Subcutaneous abdominal adipose tissue (tissue), 5 donors: Measurements from ENCODE around the gene CCDC116.
"Not testable (repeated sequence)": the region's sequence is repeated elsewhere in the genome, so short reads cannot be mapped to it uniquely, and the experiment has no call there.

Experiments used
- H3K27ac ChIP-seq: one replicate; pipeline ENCODE4 v1.7.0; 2013; ENCODE audit warnings: low read depth, mild to moderate bottlenecking, inconsistent platforms, low read length, moderate library complexity
- H3K27me3 ChIP-seq, 5 donors: one replicate each; pipeline ENCODE4 v1.7.0; 2013; ENCODE audit warnings: low read length in 5 of 5, inconsistent platforms in 1 of 5; ENCODE audit not compliant: control insufficient read depth in 5 of 5, insufficient read depth in 4 of 5
- H3K36me3 ChIP-seq, 5 donors: one replicate each; pipeline ENCODE4 v1.7.0; 2013; ENCODE audit warnings: low read length in 5 of 5; ENCODE audit not compliant: control insufficient read depth in 5 of 5, insufficient read depth in 5 of 5
- H3K4me1 ChIP-seq, 5 donors: one replicate each; pipeline ENCODE4 v1.7.0; 2013; ENCODE audit warnings: low read length in 5 of 5, mild to moderate bottlenecking in 3 of 5, moderate library complexity in 1 of 5; ENCODE audit not compliant: control insufficient read depth in 5 of 5, insufficient read depth in 5 of 5
- H3K4me3 ChIP-seq, 5 donors: one replicate each; pipeline ENCODE4 v1.7.0; 2013; ENCODE audit warnings: low read length in 5 of 5, low read depth in 1 of 5
- H3K9ac ChIP-seq, 5 donors: one replicate each; pipeline ENCODE4 v1.7.0; 2013; ENCODE audit warnings: low read length in 5 of 5, mild to moderate bottlenecking in 4 of 5, moderate library complexity in 3 of 5
- H3K9me3 ChIP-seq, 5 donors: one replicate each; pipeline ENCODE4 v1.7.0; 2013; ENCODE audit warnings: low read length in 5 of 5; ENCODE audit not compliant: control insufficient read depth in 5 of 5
- donor health status: healthy.
- donor health status: healthy.
- donor health status: healthy.
- donor health status: healthy.
- donor health status: healthy.

CCDC116 gene

GRCh38 chr22:21609556-21610157, 22.9 kb upstream of the CCDC116 start:
- H3K4me1 ChIP-seq, H3K9me3 ChIP-seq, H3K27me3 ChIP-seq, H3K27ac ChIP-seq, H3K9ac ChIP-seq, H3K4me3 ChIP-seq: not testable (repeated sequence)
- H3K36me3 ChIP-seq = peaks cover 0 to 37% (median 25%) of the 10 kb centered on the region in 5 donors

DNA sequence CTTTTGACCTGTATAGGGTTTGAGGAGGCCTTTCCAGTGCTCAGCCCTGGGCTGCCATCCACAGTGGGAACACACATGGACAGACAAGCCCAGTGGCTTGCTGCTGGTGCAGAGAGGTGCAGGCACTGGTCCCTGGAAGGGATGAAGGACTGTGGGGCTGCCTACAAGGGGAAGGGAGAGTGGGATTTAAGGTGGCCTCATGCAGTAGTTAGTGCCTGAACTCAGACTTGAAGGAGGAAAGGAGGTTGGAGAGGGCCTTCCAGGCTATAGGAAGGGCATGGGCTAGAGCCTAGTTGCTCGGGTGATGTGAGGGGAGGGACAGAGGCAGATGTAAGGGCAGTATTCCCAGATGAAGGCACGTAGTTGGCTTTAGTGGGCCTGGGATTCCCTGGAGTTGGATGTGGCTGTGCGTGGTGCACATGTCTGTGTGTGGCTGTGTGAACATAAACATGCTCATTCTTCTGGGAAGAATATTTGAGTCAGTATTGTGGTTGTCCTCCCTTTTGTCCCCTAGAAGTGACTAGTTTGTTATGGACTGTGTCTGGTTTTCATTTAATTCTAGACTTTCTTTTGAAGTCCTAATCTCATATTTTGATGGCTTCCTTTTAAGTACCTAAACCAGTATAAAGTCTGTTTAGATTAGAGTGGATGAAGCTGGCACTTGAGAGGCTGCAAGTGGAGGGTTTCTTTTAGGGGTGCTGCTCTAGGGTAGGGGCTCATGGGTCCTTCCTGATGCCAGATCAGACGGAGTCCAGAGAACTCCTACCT, 21.2 kb upstream of the CCDC116 start:
- H3K36me3 ChIP-seq = peaks cover 0 to 50% (median 27%) of the 10 kb centered on the region in 5 donors
- peaks cover 0 to 7% (median 2%) of the 10 kb centered on the region in 5 donors for H3K4me1 ChIP-seq
- H3K4me3 ChIP-seq = no peak overlapping the region
- no peaks in the 10 kb centered on the region for H3K27me3 ChIP-seq
- H3K27ac ChIP-seq = no peak overlapping the region
- H3K9ac ChIP-seq = no peak overlapping the region
- H3K9me3 ChIP-seq = no peaks in the 10 kb centered on the region

- Histone ChIP-seq H3K4me1 (peaks cover 0 to 2% (median 0%) of the 10 kb centered on the region in 5 donors), H3K4me3 (no peak overlapping the region), H3K9me3 (no peaks in the 10 kb centered on the region), H3K9ac (no peak overlapping the region), H3K27ac (no peak overlapping the region), H3K36me3 (peaks cover 0 to 50% (median 27%) of the 10 kb centered on the region in 5 donors), H3K27me3 (no peaks in the 10 kb centered on the region)
Observed at GRCh38 chr22:21612858-21613257, 19.7 kb upstream of the CCDC116 start.

DNA sequence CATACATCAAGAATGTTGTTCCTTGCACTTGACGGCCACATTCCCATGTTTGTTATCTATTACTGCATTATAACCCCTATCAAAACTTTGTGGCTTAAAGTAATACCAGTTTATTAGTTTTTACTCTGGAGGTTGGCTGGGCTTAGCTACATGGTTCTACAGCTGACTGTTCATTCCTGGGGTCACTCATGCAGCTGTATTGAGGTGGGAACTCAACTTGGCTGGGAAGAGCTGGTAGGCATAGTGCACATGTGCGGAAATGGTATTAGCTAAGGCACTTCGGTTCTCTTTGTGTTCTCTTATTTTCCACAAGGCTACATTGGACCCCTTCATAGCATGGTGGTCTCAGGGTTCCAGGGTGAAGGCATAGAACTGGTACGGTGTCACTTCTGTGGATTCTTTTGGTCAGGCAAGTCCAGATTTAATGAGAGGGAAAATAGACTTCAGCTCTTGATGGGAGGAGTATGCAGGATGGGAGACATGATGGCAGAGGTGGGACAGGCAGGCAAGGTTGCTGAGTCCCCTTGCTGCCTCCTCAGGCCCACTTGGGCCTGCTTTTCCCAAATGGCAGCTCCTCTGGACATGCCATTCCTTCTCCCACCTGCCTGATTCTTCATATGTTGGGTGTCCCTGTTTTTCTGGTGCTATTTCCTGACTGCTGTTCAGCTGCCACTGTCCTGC, 18.9 kb upstream of the CCDC116 start:
- Histone ChIP-seq H3K9ac (no peak overlapping the region), H3K9me3 (no peaks in the 10 kb centered on the region), H3K27ac (no peak overlapping the region)

DNA sequence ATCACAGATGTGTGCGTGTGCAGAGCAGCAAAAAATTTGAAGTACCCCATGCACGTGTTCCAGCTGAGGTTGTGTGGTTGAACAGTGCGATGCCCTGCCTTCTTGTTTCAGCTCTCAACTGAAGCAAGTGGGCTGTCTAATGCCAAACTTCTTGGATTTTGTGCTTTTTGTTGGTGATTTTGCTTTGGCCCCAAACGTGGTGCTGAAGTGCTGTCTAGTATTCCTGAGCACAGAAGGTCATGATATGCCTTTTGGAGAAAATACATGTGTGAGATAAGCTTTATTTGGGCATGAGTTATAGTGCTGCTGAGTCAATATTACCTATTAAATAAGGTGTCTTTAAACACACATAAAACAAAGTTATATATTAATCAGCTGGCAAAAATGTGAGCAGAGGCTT, 16.8 kb upstream of the CCDC116 start:
- peaks cover 0 to 57% (median 30%) of the 10 kb centered on the region in 5 donors for H3K36me3 ChIP-seq
- H3K4me1 ChIP-seq = peaks cover 0 to under 1% (median 0%) of the 10 kb centered on the region in 5 donors
- no peak overlapping the region for H3K9ac ChIP-seq
- H3K4me3 ChIP-seq = no peak overlapping the region
- H3K9me3 ChIP-seq = no peaks in the 10 kb centered on the region
- no peaks in the 10 kb centered on the region for H3K27me3 ChIP-seq
- H3K27ac ChIP-seq = no peak overlapping the region

More for the DNA sequence above, 18.9 kb upstream of the CCDC116 start:
- Histone ChIP-seq H3K4me3 (no peak overlapping the region), H3K27me3 (no peaks in the 10 kb centered on the region), H3K4me1 (no peaks in the 10 kb centered on the region), H3K36me3 (peaks cover 0 to 52% (median 30%) of the 10 kb centered on the region in 5 donors)

DNA sequence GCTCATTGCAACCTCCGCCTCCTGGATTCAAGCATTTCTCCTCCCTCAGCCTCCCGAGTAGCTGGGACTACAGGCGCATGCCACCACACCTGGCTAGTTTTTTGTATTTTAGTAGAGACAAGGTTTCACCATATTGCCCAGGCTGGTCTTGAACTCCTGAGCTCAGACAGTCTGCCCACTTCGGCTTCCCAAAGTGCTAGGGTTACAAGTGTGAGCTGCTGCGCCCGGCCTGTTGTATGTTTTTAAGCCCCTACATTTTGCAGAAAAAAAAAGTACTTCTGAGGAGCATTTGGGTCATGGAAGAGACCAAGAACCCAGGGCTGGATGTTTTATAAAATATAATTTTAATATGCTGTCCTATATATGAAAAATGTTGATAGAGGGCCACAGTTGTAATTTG, 15.2 kb upstream of the CCDC116 start:
- H3K27ac ChIP-seq, H3K27me3 ChIP-seq, H3K4me3 ChIP-seq, H3K9me3 ChIP-seq, H3K9ac ChIP-seq: not testable (repeated sequence)
- Histone ChIP-seq H3K4me1 (peaks cover 0 to 12% (median 5%) of the 10 kb centered on the region in 5 donors), H3K36me3 (peaks cover 0 to 42% (median 19%) of the 10 kb centered on the region in 5 donors)

DNA sequence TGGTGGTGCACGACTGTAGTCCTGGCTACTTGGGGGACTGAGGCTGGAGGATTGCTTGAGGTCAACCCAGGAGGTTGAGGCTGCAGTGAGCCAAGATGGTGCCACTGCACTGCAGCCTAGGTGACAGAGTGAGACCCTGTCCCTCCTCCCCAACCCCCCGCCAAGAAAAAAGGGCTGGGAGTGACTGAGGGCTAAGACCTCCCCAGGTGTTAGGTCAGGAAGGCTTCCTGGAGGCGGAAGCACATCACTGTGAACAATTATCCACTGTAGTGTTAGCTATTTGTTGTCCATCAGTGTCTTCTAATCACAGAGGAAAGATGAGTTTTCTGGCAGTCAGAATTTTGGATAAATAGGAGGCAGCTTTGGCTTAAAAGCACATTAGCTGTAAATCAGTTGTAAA, 11.5 kb upstream of the CCDC116 start:
- Histone ChIP-seq H3K4me3 (no peak overlapping the region), H3K27me3 (no peaks in the 10 kb centered on the region), H3K27ac (no peak overlapping the region), H3K4me1 (peaks cover 0 to 34% (median 30%) of the 10 kb centered on the region in 5 donors), H3K36me3 (peaks cover 0 to 26% (median 14%) of the 10 kb centered on the region in 5 donors), H3K9ac (no peak overlapping the region), H3K9me3 (no peaks in the 10 kb centered on the region)

DNA sequence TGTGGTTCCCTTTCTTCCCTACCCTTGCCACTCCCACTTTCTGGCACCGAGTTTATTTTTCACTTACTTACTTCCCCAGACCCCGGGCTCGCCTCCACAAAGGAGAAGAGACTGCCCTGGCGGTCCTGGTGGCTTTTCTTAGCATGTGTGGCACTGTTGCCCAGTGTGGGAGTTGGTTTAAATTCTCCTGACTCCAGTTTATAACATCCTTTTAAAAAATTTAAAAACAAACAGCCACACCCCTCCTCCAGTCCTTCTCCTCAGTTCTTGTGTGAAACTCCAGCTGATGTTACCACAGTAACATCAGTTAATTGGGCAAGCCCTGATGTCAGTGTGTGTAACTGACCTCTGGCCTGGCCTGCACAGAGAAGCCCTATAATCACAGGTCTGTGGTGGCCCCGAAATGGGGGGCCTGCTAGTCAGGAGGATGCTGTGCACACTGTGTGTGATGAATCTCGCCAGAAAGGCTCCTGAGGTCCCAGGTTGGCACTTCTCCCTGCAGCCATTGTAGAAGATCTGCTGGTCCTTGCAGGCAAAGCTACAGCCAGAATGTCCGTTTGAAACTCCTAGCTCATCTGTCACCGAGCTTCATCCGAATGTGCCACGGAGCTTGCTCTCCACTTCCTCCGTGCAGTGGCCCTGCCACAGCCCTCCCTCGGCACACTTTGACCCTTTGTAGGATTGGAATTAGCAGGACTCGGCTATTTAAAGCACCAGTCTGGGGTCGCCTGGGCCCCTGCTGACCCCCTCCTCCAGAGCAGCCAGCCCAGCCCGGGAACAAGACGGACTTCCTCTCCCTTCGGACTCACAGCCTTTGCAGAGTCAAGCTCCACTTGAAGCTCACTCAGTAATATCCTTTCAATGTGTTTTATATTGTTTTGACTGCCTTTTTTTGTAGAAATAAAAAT, 10.3 kb upstream of the CCDC116 start:
- peaks cover 0 to 34% (median 30%) of the 10 kb centered on the region in 5 donors for H3K4me1 ChIP-seq
- H3K9me3 ChIP-seq = no peaks in the 10 kb centered on the region
- H3K27ac ChIP-seq = no peak overlapping the region
- peaks cover 0 to 23% (median 14%) of the 10 kb centered on the region in 5 donors for H3K36me3 ChIP-seq
- peak overlapping the region in 2 of 5 donors; percentile 20 to 35 for H3K9ac ChIP-seq
- H3K27me3 ChIP-seq = no peaks in the 10 kb centered on the region
- no peak overlapping the region for H3K4me3 ChIP-seq

DNA sequence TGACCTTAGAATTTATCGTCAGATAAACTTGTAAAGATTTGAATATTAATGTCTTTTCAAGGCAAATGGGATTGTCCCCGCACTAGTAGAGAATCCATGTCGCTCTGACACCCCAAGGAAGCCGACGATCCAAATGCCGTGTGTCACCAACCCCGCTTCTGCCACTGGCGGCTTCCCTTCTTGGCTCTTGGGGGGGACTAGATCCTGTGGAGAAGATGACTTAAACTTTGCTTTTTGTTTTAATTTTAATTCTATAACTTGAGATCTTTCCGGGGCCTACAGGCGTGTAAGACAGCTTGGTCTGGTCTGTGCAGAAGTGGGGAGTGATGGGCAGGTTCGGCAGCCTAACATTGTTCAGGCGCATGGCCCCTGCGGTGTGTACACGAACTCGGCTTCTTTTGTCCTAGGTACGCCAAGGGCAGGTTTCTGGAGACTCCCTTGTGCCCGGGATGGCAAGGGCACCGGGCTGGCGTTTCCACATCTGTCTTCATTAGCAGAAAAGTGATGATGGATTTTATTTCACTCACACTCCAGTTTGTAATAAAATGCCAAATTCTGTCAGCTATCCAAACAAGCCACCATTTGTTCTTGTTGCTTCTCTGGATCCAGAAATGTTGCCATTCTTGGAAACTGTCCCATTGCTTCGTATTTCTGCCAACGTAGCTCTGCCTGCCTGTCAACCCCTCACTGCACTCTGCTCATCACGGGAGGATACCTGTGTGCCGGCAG, 9.5 kb upstream of the CCDC116 start:
- Histone ChIP-seq H3K36me3 (peaks cover 0 to 25% (median 14%) of the 10 kb centered on the region in 5 donors), H3K4me1 (peaks cover 0 to 34% (median 30%) of the 10 kb centered on the region in 5 donors), H3K27me3 (no peaks in the 10 kb centered on the region), H3K9me3 (no peaks in the 10 kb centered on the region), H3K27ac (no peak overlapping the region), H3K4me3 (no peak overlapping the region), H3K9ac (no peak overlapping the region)
